Liver (tissue), 3 donors: ENCODE results near the gene ZNF282.

Experiments
- CTCF ChIP-seq: fragments of 150-350 bp; IDR thresholded peaks from 2 replicates; pipeline ENCODE4 v1.5.1; 2017; ENCODE audit warnings: improper control_type of control experiment, low read depth, low read length; ENCODE audit not compliant: missing input control
- EGR1 ChIP-seq, 2 donors: IDR thresholded peaks; 2 replicates each; pipeline ENCODE4 v1.6.1; 2016 to 2018; ENCODE audit warnings: antibody characterized with exemption in 2 of 2, low read depth in 2 of 2
- GABPA ChIP-seq, 2 donors: IDR thresholded peaks in 1 of 2; conservative IDR thresholded peaks in 1 of 2; 2 replicates each; pipeline ENCODE4 v1.6.1; 2016; ENCODE audit warnings: antibody characterized with exemption in 2 of 2, mild to moderate bottlenecking in 1 of 2, moderate library complexity in 1 of 2
- JUND ChIP-seq, 2 donors: IDR thresholded peaks; 2 replicates each; pipeline ENCODE4 v1.6.1; 2016; ENCODE audit warnings: antibody characterized with exemption in 2 of 2
- NR2F2 ChIP-seq: IDR thresholded peaks from 2 replicates; pipeline ENCODE4 v1.6.1; 2016; ENCODE audit warnings: antibody characterized with exemption
- RAD21 ChIP-seq, 2 donors: IDR thresholded peaks; 2 replicates each; pipeline ENCODE4 v1.6.1; 2016; ENCODE audit warnings: antibody characterized with exemption in 2 of 2, mild to moderate bottlenecking in 2 of 2
- TAF1 ChIP-seq: conservative IDR thresholded peaks from 2 replicates; pipeline ENCODE4 v1.6.1; 2016; ENCODE audit warnings: antibody characterized with exemption, mild to moderate bottlenecking
- TF ChIP-seq, protein P1 (sequence below): IDR thresholded peaks from 2 replicates; pipeline ENCODE4 v1.6.1; 2016; ENCODE audit warnings: antibody characterized with exemption
- TF ChIP-seq, protein P2 (sequence below): IDR thresholded peaks from 2 replicates; pipeline ENCODE4 v1.6.1; 2016; ENCODE audit warnings: antibody characterized with exemption, mild to moderate bottlenecking
- donor health status: healthy.
- donor health status: healthy.

- TF ChIP-seq EGR1 (IDR thresholded peaks at IDR 0.05; ENCODE audit: low read depth in 2 of 2) (no peak), JUND (IDR thresholded peaks at IDR 0.05) (no peak), CTCF (no peak), TAF1 (no peak), RAD21 (IDR thresholded peaks at IDR 0.05) (no peak), NR2F2 (no peak), GABPA (IDR thresholded peaks at IDR 0.05 in 1 of 2, conservative IDR thresholded peaks at IDR 0.05 in 1 of 2) (no peak)
- TF ChIP-seq, protein P1, sequence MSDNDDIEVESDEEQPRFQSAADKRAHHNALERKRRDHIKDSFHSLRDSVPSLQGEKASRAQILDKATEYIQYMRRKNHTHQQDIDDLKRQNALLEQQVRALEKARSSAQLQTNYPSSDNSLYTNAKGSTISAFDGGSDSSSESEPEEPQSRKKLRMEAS: no peak
- TF ChIP-seq, protein P2, sequence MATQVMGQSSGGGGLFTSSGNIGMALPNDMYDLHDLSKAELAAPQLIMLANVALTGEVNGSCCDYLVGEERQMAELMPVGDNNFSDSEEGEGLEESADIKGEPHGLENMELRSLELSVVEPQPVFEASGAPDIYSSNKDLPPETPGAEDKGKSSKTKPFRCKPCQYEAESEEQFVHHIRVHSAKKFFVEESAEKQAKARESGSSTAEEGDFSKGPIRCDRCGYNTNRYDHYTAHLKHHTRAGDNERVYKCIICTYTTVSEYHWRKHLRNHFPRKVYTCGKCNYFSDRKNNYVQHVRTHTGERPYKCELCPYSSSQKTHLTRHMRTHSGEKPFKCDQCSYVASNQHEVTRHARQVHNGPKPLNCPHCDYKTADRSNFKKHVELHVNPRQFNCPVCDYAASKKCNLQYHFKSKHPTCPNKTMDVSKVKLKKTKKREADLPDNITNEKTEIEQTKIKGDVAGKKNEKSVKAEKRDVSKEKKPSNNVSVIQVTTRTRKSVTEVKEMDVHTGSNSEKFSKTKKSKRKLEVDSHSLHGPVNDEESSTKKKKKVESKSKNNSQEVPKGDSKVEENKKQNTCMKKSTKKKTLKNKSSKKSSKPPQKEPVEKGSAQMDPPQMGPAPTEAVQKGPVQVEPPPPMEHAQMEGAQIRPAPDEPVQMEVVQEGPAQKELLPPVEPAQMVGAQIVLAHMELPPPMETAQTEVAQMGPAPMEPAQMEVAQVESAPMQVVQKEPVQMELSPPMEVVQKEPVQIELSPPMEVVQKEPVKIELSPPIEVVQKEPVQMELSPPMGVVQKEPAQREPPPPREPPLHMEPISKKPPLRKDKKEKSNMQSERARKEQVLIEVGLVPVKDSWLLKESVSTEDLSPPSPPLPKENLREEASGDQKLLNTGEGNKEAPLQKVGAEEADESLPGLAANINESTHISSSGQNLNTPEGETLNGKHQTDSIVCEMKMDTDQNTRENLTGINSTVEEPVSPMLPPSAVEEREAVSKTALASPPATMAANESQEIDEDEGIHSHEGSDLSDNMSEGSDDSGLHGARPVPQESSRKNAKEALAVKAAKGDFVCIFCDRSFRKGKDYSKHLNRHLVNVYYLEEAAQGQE: no peak
Observed at GRCh38 chr7:149147752-149148653, 47.3 kb upstream of the ZNF282 start.
